Activated T-cell treated with anti-CD3 and anti-CD28 coated beads for 4 hours (primary cell): ENCODE measurements around the gene SHLD2.
"Not testable (repeated sequence)": the region's sequence is repeated elsewhere in the genome, so short reads cannot be mapped to it uniquely, and the experiment has no call there.

Experiments
- DNase-seq: peaks from one replicate; pipeline ENCODE4 v3.0.0-alpha.2; 2020

Gene SHLD2

GRCh38 chr10:87222789-87223188 is 127.8 kb downstream of the SHLD2 start:
- not testable (repeated sequence) for DNase-seq

GRCh38 chr10:87225148-87225547 is 130.1 kb downstream of the SHLD2 start, which contains the start of gene NUTM2A:
Gene NUTM2A (plus strand): TSS chr10:87225448. CDS start chr10:87225831, 383 bp downstream.
- not testable (repeated sequence) for DNase-seq

GRCh38 chr10:87228247-87228646 is 133.2 kb downstream of the SHLD2 start:
- not testable (repeated sequence) for DNase-seq

- DNase-seq, result not testable (repeated sequence)
Observed at GRCh38 chr10:87229211-87229610, 134.2 kb downstream of the SHLD2 start.

- not testable (repeated sequence) for DNase-seq
Observed at GRCh38 chr10:87234854-87235253, 139.8 kb downstream of the SHLD2 start.

- not testable (repeated sequence) for DNase-seq
Observed at GRCh38 chr10:87237244-87237643, 142.2 kb downstream of the SHLD2 start.

GRCh38 chr10:87239346-87239808 is 144.4 kb downstream of the SHLD2 start:
- not testable (repeated sequence) for DNase-seq
